Activated CD8-positive, alpha-beta memory T cell treated with anti-CD3 and anti-CD28 coated beads, Interleukin-2, amount 50 U/mL, for 48 hours (primary cell): ENCODE results near the gene C5orf15.

Source experiments
- DNase-seq: peaks from one replicate; pipeline ENCODE4 v3.0.0-alpha.2; 2020

Gene C5orf15

DNA sequence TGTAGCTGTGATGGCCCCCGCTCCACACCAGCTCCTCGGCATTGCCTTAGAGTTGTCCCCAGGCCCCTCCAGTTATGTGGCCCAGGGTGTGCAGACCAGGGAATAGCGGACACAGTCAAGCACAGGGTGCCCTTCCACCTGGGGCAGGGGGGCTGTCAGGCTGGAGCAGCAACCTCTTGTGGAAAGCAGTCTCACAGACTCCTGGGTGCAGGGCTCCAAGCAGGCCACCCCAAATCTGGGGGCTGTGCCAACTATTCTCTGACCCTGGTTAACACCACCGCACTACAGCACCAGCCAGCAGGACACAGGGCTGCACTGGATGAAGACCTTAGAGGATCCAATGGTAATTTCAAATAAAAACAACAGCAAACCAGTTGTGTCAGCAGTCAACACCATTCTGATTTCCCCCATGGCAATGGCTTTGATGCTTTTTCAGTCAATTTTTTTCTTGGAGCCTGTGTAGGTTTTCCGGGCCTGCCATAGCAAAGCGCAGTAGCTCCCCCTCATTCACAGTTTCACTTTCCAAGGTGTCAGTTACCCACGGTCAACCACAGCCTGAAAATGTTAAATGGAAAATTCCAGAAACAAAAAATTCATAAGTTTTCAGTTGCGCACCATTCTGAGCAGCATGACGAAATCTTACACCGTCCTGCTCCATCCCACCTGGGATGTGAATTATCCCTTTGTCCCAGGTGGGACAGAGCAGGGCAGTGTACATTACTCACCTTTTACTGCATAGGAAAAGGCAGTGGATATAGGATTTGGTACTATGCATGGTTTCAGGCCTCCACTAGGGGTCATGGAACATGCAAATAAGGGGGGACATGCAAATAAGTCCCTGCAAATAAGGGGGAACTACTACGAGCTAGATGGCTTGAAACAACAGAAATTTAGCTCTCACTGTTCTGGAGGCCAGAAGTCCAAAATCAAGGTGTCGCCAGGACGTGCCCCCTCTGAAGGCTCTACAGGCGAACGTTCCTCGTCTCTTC lies 49.0 kb downstream of the C5orf15 start:
- no peak for DNase-seq

DNA sequence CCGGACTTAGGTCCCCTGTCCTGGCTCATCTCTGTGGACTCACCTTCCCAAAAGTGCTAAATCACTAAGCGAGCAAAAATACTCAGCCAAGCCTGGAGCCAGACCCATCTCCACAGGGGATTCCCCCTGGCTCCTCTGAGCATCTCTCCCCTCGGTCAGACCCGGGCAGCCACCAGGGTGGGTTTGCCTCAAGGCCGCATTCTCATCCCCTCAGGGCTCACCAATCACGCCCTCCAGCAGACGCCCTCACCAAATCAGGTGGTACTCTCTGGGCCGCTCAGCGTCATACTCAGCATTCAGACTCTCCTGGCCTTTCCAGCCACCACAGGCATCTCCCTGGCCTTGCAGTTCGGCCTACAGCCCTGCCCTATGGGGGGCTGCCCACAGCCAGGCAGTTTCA lies 49.7 kb downstream of the C5orf15 start:
- no peak for DNase-seq

DNA sequence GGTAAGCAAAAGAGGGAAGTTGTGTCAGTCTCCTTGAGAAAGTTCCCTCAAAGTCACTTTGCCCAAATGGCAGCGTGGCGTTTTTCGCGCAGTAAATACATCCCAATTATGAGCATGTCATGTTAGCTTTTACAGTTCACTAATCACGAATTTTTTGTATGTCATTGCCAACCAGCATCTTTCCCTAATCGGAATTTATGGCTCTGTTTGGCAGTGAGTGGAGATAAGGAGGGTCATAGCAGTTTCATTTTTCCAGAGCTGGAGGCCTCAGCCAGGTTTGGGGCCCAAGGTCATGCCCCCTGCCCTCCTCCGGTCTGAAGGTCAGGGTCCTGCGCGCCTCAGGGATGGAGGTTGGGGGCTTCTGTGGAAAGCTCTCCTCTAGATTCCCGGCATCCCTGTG lies 50.1 kb downstream of the C5orf15 start:
- DNase-seq: no peak

DNA sequence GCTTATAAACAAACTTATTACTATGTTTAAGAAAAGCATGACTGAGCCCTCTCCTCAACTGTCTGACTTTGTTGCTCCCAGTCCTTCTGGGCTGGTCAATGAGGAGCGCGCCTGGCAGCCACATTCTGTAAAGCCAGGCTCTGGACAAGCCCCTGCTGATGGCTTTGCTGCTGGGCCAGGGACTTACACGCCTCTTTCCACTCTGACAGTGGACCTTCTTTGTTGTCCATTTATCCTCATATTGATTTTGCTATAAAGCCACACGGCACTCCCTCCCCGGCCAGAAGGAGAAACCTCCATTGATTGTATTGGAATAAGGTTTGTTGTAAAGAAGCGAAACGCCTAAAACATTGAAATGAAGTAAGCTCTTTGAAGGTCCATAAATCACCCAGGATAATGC lies 50.6 kb downstream of the C5orf15 start:
- no peak for DNase-seq

DNA sequence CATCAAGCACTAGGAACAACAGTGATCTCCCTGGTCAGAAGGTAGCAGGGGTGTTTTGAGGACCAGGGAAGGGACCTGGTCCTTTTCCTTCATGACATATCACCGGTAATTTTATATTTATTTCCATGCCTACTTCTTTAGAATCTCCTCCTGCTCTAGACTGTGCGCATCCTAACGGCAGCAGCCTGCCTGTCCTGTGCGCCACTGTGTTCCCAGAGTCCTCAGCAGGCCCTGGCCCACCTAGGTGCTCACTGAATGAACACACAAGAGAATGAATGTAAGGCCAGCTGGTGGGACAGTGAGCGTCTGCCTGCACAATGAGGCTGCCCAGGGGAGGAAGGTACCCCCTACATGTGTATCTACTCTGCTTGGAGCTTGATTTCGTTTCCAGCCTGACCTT lies 51.5 kb downstream of the C5orf15 start:
- DNase-seq: no peak

- DNase-seq: no peak
These were observed 51.9 kb downstream of the C5orf15 start for GRCh38 chr5:133916479-133916878.

- DNase-seq: no peak
These were observed 54.0 kb downstream of the C5orf15 start for GRCh38 chr5:133914434-133914833.

GRCh38 chr5:133913413-133914155 lies 54.8 kb downstream of the C5orf15 start:
- DNase-seq: no peak

DNA sequence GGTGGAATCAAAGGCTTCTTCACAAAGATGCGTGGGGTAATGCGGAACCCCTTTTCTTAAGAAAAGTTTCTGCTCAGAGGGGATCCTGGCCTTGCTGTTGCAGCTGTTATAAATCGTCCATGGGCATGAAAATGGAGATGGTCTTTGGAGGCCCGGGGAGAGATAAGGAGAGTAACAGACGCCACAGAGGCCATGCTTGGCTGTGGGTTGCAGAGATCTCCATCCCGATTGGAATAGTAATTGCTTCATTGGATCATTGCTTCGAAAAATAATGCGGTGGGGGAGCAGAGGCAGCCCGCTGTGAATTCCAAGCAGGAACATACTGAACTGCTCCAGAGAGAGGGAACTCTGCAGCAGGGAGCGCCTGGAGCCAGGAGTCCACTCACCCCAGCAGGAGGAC lies 55.5 kb downstream of the C5orf15 start:
- no peak for DNase-seq

DNA sequence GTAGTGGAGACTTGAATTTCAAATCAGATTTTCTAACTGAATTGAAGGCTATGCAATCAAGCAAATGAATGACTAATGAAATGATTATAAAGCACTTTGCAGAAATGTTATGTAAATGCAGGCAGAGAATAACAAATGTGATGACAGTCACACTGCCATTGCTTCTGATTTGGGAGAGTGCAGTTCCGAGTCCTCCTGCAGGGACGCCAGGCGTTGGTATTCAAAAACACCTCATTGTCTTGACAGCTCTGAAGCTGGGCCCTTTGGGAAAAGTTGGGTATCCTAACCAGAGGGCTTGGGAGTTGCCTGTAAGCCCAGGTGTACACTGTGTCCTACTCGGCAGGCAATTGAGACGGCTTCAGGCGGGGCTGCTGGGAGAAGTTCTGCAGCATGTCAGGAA lies 57.9 kb downstream of the C5orf15 start:
- no peak for DNase-seq

GRCh38 chr5:133909603-133910002 lies 58.8 kb downstream of the C5orf15 start:
- no peak for DNase-seq

GRCh38 chr5:133907075-133907474 lies 61.4 kb downstream of the C5orf15 start:
- no peak for DNase-seq

DNA sequence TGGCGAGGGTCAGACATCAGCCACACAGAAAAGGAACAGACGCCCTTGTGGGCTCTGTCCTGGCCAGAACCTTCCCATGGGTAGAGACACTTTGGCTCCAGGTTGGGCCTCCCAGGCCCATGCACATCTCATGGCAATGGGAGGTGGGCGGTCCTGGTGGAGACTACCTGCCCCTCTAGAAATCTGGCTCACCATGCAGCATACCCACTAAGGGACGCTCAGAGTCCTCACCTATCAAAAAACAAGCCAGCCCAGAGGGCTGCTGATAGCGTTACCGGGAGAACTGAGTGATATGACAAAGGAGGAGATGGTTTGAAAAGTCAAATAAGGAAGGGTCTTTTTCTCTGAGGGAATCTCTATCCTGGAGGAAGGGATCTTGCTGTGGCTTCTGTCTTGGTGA lies 62.1 kb downstream of the C5orf15 start:
- DNase-seq: no peak
